Breast epithelium (tissue), 4 donors: ENCODE results near the gene POLG2. TPM values are rescaled to one million over a fixed set of nuclear protein-coding genes. Genes with fewer than 3 reads are reported as not detected.
A peak's percentile ranks its signal among the peaks of the same experiment; 100 is the strongest.

Source experiments
- DNase-seq, 2 donors: peaks; one replicate each; pipeline ENCODE4 v3.0.0-alpha.2; 2019; ENCODE audit warnings: low spot score in 2 of 2
- H3K27ac ChIP-seq, 2 donors: fragments of 200-600 bp; sonication (generic) in 1 of 2; one replicate each; pipeline ENCODE4 v1.5.1; 2016 to 2019; ENCODE audit warnings: mild to moderate bottlenecking in 1 of 2
- H3K27me3 ChIP-seq, 2 donors: fragments of 200-600 bp; sonication (generic) in 1 of 2; one replicate each; pipeline versions ENCODE4 v1.5.1 to v1.6.0; 2017 to 2019; ENCODE audit warnings: control low read depth in 1 of 2, mild to moderate bottlenecking in 1 of 2
- H3K36me3 ChIP-seq: fragments of 200-600 bp; one replicate; pipeline ENCODE4 v1.5.1; 2019
- H3K4me1 ChIP-seq, 2 donors: fragments of 200-600 bp; sonication (generic); one replicate each; pipeline ENCODE4 v1.5.1; 2016 to 2019; ENCODE audit warnings: control low read depth in 1 of 2
- H3K4me3 ChIP-seq, 3 donors: fragments of 200-600 bp; sonication (generic); 1 replicate in 2 of 3; 2 replicates in 1 of 3; pipeline ENCODE4 v1.5.1; 2016 to 2019; ENCODE audit warnings: mild to moderate bottlenecking in 3 of 3, moderate library complexity in 2 of 3
- H3K9me3 ChIP-seq, 2 donors: fragments of 200-600 bp; sonication (generic) in 1 of 2; one replicate each; pipeline ENCODE4 v1.5.1; 2016 to 2019; ENCODE audit warnings: control low read depth in 1 of 2
- CTCF ChIP-seq, 3 donors: fragments of 450-650 bp; IDR thresholded peaks; one replicate each; pipeline ENCODE4 v1.5.1; 2016 to 2017; ENCODE audit warnings: antibody characterized with exemption in 3 of 3, mild to moderate bottlenecking in 3 of 3, moderate library complexity in 3 of 3
- POLR2A ChIP-seq: fragments of 450-650 bp; IDR thresholded peaks from one replicate; pipeline ENCODE4 v1.6.1; 2016; ENCODE audit warnings: antibody characterized with exemption, mild to moderate bottlenecking, moderate library complexity
- POLR2AphosphoS5 ChIP-seq, 3 donors: sonication (generic); formaldehyde crosslinking; IDR thresholded peaks; one replicate each; pipeline ENCODE4 v1.6.1; 2017; ENCODE audit warnings: antibody characterized with exemption in 3 of 3
- intact Hi-C: fragments of 100-400 bp; cut with DNase I; formaldehyde crosslinking; loops from one replicate; pipeline ENCODE4 v1.15.1; 2023; ENCODE audit warnings: low total_unique reads
- total RNA-seq, 3 donors: library from RNA; depleted of rRNA; stranded (reverse); fragments of >200 nt; gene quantifications; one replicate each; pipeline ENCODE4 v1.1.0, GENCODE V29; 2016

Gene POLG2
- total RNA-seq: 10 to 100 TPM in 2 of 3 donors, 1 to 10 TPM in 1; 3.2 to 18.7 (median 12.8) TPM

GRCh38 chr17:64496786-64497564 is at the start of gene POLG2:
TSS of gene POLG2 (minus strand) at chr17:64497054. CDS start at chr17:64496968, 86 bp downstream.
- Histone ChIP-seq H3K4me1 (peaks cover 0 to 5% of the 10 kb centered on the region in 2 donors), H3K36me3 (peaks cover 7% of the 10 kb centered on the region)

GRCh38 chr17:64544742-64545141 is 47.9 kb upstream of the POLG2 start:
- DNase-seq: no peak
- Histone ChIP-seq H3K27ac (no peak overlapping the region), H3K9me3 (no peaks in the 10 kb centered on the region), H3K4me1 (no peaks in the 10 kb centered on the region), H3K27me3 (no peaks in the 10 kb centered on the region), H3K36me3 (no peaks in the 10 kb centered on the region), H3K4me3 (no peak overlapping the region)
- intact Hi-C loops: no loop called here
- TF ChIP-seq POLR2A (no peak), CTCF (IDR thresholded peaks at IDR 0.05) (no peak), POLR2AphosphoS5 (IDR thresholded peaks at IDR 0.05) (no peak)

More at GRCh38 chr17:64496786-64497564, at the start of gene POLG2:
- H3K4me3 ChIP-seq: peak within 1 kb of the TSS; percentile 62 to 82 (median 72)
- intact Hi-C loops: no loop called here
- TF ChIP-seq CTCF (IDR thresholded peaks at IDR 0.05): peak; percentile 34 to 58 (median 49)
- TF ChIP-seq POLR2AphosphoS5 (IDR thresholded peaks at IDR 0.05): peak; percentile 76 to 79 (median 77)
- TF ChIP-seq POLR2A: no peak
- H3K27ac ChIP-seq: peak within 1 kb of the TSS; percentile 84 to 87
- peak; percentile 86 to 87 for DNase-seq
- no peaks in the 10 kb centered on the region for H3K27me3 ChIP-seq
- no peaks in the 10 kb centered on the region for H3K9me3 ChIP-seq

- H3K27ac ChIP-seq: no peak overlapping the region
- H3K36me3 ChIP-seq: no peaks in the 10 kb centered on the region
- DNase-seq: no peak
- H3K9me3 ChIP-seq: no peaks in the 10 kb centered on the region
- intact Hi-C loops: no loop called here
- H3K4me1 ChIP-seq: no peaks in the 10 kb centered on the region
- no peak for TF ChIP-seq CTCF (IDR thresholded peaks at IDR 0.05)
- no peak for TF ChIP-seq POLR2AphosphoS5 (IDR thresholded peaks at IDR 0.05)
- TF ChIP-seq POLR2A: no peak
- no peaks in the 10 kb centered on the region for H3K27me3 ChIP-seq
- H3K4me3 ChIP-seq: no peak overlapping the region
Observed at GRCh38 chr17:64540118-64540776, 43.4 kb upstream of the POLG2 start.

GRCh38 chr17:64538508-64539130 is 41.8 kb upstream of the POLG2 start:
- Histone ChIP-seq H3K27ac (no peak overlapping the region), H3K36me3 (no peaks in the 10 kb centered on the region), H3K9me3 (no peaks in the 10 kb centered on the region)

More at GRCh38 chr17:64538508-64539130, 41.8 kb upstream of the POLG2 start:
- no peak for DNase-seq
- Histone ChIP-seq H3K4me1 (no peaks in the 10 kb centered on the region), H3K27me3 (no peaks in the 10 kb centered on the region), H3K4me3 (no peak overlapping the region)
- intact Hi-C loops: no loop called here
- TF ChIP-seq POLR2A (no peak), CTCF (IDR thresholded peaks at IDR 0.05) (no peak), POLR2AphosphoS5 (IDR thresholded peaks at IDR 0.05) (no peak)
